GM12878 (cell line): Measurements from ENCODE around the gene RNF152. TPM values are rescaled to one million over a fixed set of nuclear protein-coding genes. Genes with fewer than 3 reads are reported as not detected.

Experiments used
- ATAC-seq: fragments of 200-7000 bp; cut with Tn5 transposase; 3 replicates; pipeline ENCODE4 v1.9.1; 2020; ENCODE audit warnings: mild to moderate bottlenecking, moderate library complexity
- BruUV-seq: library from RNA; stranded (reverse); fragments of 400-500 nt; replicated peaks from 2 replicates; lab custom pipeline; 2021; lab: Mats Ljungman, UMichigan
- CTCF ChIA-PET: fragments of 300-600 bp; sonication (Branson Sonifier 250); formaldehyde crosslinking; extraction: SDS; loops from one replicate; lab custom pipeline; 2021; ENCODE audit warnings: inconsistent platforms; lab: Yijun Ruan, JAX
- POLR2A ChIA-PET: fragments of 350-600 bp; formaldehyde crosslinking; extraction: SDS; loops from one replicate; lab custom pipeline; 2021; ENCODE audit warnings: inconsistent platforms; lab: Charles Lee
- RAD21 ChIA-PET: fragments of 300-600 bp; sonication (Branson Sonifier 250); formaldehyde crosslinking; loops from one replicate; lab custom pipeline; 2023; ENCODE audit warnings: antibody characterized with exemption; ENCODE audit not compliant: unreplicated experiment; lab: Charles Lee
- SMC1A ChIA-PET: fragments of 300-600 bp; sonication (Branson Sonifier 250); formaldehyde crosslinking; loops from one replicate; lab custom pipeline; 2023; ENCODE audit not compliant: unreplicated experiment, uncharacterized antibody; lab: Charles Lee
- DNase-seq: peaks from one replicate; pipeline ENCODE4 v3.0.0-alpha.2; 2011; ENCODE audit warnings: low read depth, low spot score
- FAIRE-seq: peaks from 3 replicates; lab custom pipeline; 2011; peaks lifted over from hg19 to GRCh38; lab: Jason Lieb, UNC
- H2AFZ ChIP-seq: 2 replicates; pipeline ENCODE4 v1.6.0; 2011; ENCODE audit warnings: low read depth, low read length, control low read depth; ENCODE audit not compliant: control insufficient read depth
- H3K27ac ChIP-seq: 2 replicates; pipeline ENCODE4 v1.5.1; 2011; ENCODE audit warnings: control low read depth; ENCODE audit not compliant: control insufficient read depth, insufficient read depth
- H3K27me3 ChIP-seq, 2 experiments: replicated peaks in 1 of 2; 2 replicates each; pipeline versions ENCODE4 v1.6.0 to v1.6.1; 2011; ENCODE audit warnings: low read length in 1 of 2; ENCODE audit not compliant: control insufficient read depth in 2 of 2, insufficient read depth in 2 of 2
- H3K36me3 ChIP-seq, 2 experiments: 2 replicates each; pipeline ENCODE4 v1.5.1; 2011; ENCODE audit warnings: low read length in 1 of 2; ENCODE audit not compliant: control insufficient read depth in 2 of 2, insufficient read depth in 2 of 2
- H3K4me1 ChIP-seq: 2 replicates; pipeline ENCODE4 v1.6.1; 2011; ENCODE audit warnings: mild to moderate bottlenecking, low read length, moderate library complexity, mixed read lengths; ENCODE audit not compliant: control insufficient read depth, insufficient read depth
- H3K4me2 ChIP-seq: 2 replicates; pipeline ENCODE4 v1.6.0; 2011; ENCODE audit warnings: control low read depth; ENCODE audit not compliant: control insufficient read depth, insufficient read depth
- H3K4me3 ChIP-seq: fragments of 200-600 bp; sonication (generic); 2 replicates; pipeline ENCODE4 v1.5.1; 2016
- H3K79me2 ChIP-seq: 2 replicates; pipeline ENCODE4 v1.6.0; 2011; ENCODE audit warnings: low read length; ENCODE audit not compliant: control insufficient read depth, insufficient read depth
- H3K9ac ChIP-seq: 2 replicates; pipeline ENCODE4 v1.8.0; 2011; ENCODE audit warnings: low read length, control low read depth, mixed read lengths; ENCODE audit not compliant: control insufficient read depth, insufficient read depth
- H3K9me3 ChIP-seq: replicated peaks from 3 replicates; pipeline ENCODE4 v1.5.1; 2011; ENCODE audit warnings: mild to moderate bottlenecking, low read length; ENCODE audit not compliant: control insufficient read depth, insufficient read depth
- H4K20me1 ChIP-seq: 2 replicates; pipeline ENCODE4 v1.6.0; 2011; ENCODE audit not compliant: control insufficient read depth, insufficient read depth
- ATF7 ChIP-seq: fragments of 450-650 bp; IDR thresholded peaks from 2 replicates; pipeline ENCODE4 v1.6.1; 2016; ENCODE audit warnings: low read depth, mild to moderate bottlenecking
- BHLHE40 ChIP-seq, 2 experiments: fragments of 450-650 bp in 1 of 2; IDR thresholded peaks; 2 replicates each; pipeline ENCODE4 v1.6.1; 2011 to 2017; ENCODE audit warnings: low read depth in 2 of 2, borderline replicate concordance in 1 of 2, improper control_type of control experiment in 1 of 2, low read length in 1 of 2, mild to moderate bottlenecking in 1 of 2
- IKZF2 ChIP-seq, 2 experiments: fragments of 450-650 bp; IDR thresholded peaks; 2 replicates each; pipeline ENCODE4 v1.6.1; 2017; ENCODE audit warnings: mild to moderate bottlenecking in 2 of 2, moderate library complexity in 2 of 2
- KDM1A ChIP-seq: fragments of 200-600 bp; sonication (generic); IDR thresholded peaks from 2 replicates; pipeline ENCODE4 v1.6.1; 2016; ENCODE audit warnings: borderline replicate concordance
- PAX5 ChIP-seq: IDR thresholded peaks from 2 replicates; pipeline ENCODE4 v1.6.1; 2011; ENCODE audit warnings: low read depth, low read length, borderline replicate concordance
- SPI1 ChIP-seq: IDR thresholded peaks from 2 replicates; pipeline ENCODE4 v1.6.1; 2011; ENCODE audit warnings: low read depth, mild to moderate bottlenecking, low read length, moderate library complexity, borderline replicate concordance; ENCODE audit not compliant: insufficient read depth
- SRF ChIP-seq, 2 experiments: IDR thresholded peaks; 2 replicates each; pipeline ENCODE4 v1.6.1; 2011; ENCODE audit warnings: low read depth in 2 of 2, low read length in 2 of 2, mild to moderate bottlenecking in 1 of 2, moderate library complexity in 1 of 2
- WRNIP1 ChIP-seq: IDR thresholded peaks from 2 replicates; pipeline ENCODE4 v1.6.1; 2011; ENCODE audit warnings: low read depth, low read length, improper control_type of control experiment, borderline replicate concordance
- ZBED1 ChIP-seq: IDR thresholded peaks from 2 replicates; pipeline ENCODE4 v1.6.1; 2016; ENCODE audit warnings: borderline replicate concordance
- WGBS: methylation state at CpG from one replicate; pipeline ENCODE4 v1.1.6; 2016; ENCODE audit warnings: low lambda C conversion rate; ENCODE audit not compliant: insufficient replicate concordance, insufficient coverage; ENCODE audit errors: missing lambda C conversion rate; 5-methylcytosine and 5-hydroxymethylcytosine counted together
- in situ Hi-C: fragments of 300-500 bp; cut with MboI; formaldehyde crosslinking; loops from 9 replicates; pipeline ENCODE4 v1.14.3; 2018; ENCODE audit warnings: mixed read lengths
- intact Hi-C: fragments of 100-400 bp; cut with micrococcal nuclease; formaldehyde crosslinking; loops from one replicate; pipeline ENCODE4 v1.14.2; 2022; ENCODE audit not compliant: unreplicated experiment
- polyA plus RNA-seq, 11 experiments: library from polyadenylated mRNA; depleted of rRNA in 4 of 11; unstranded in 6 of 11; stranded (reverse) in 5 of 11; fragments of >200 nt; fragmentation: Nextera tagmentation in 4 of 11; fragmentation: Illumina TruSeq in 1 of 11; extraction: Ambion mirVana in 4 of 11; extraction: Trizol in 1 of 11; gene quantifications; 1 replicate in 1 of 11; 2 replicates in 10 of 11; pipeline versions ENCODE4 v1.2.1 to v1.2.3, GENCODE V29; 2011 to 2016; ENCODE audit warnings: inconsistent platforms in 2 of 11, missing spikeins in 2 of 11, low read depth in 1 of 11
- total RNA-seq, 4 experiments: library from RNA; depleted of rRNA in 3 of 4; stranded (reverse); fragments of >200 nt in 3 of 4; fragmentation: Illumina TruSeq in 1 of 4; extraction: Trizol in 1 of 4; gene quantifications; 2 replicates each; pipeline versions ENCODE4 v1.2.1 to v1.2.3, GENCODE V29; 2013 to 2021
- TF ChIP-seq, protein P1 (sequence below): fragments of 450-650 bp; IDR thresholded peaks from 2 replicates; pipeline ENCODE4 v1.6.1; 2017; ENCODE audit warnings: mild to moderate bottlenecking, low read depth, inconsistent platforms; ENCODE audit not compliant: poor library complexity, severe bottlenecking
- TF ChIP-seq, protein P2 (sequence below), 3 experiments: IDR thresholded peaks in 2 of 3; conservative IDR thresholded peaks in 1 of 3; 2 replicates each; pipeline ENCODE4 v1.5.1; 2011; ENCODE audit warnings: low read depth in 3 of 3, low read length in 3 of 3, mild to moderate bottlenecking in 3 of 3, control low read depth in 2 of 3, moderate library complexity in 2 of 3, inconsistent platforms in 1 of 3, mixed read lengths in 1 of 3; ENCODE audit not compliant: control insufficient read depth in 2 of 3, insufficient read depth in 1 of 3; ENCODE audit errors: extremely low read depth in 1 of 3

Gene RNF152
- total and polyA plus RNA-seq, 10 of the 15 experiments (the other 5 are each of a cell fraction or from before 2014, with no cell fraction given), result under 0.01 to 0.07 (median 0.03) TPM; not detected in 7

DNA sequence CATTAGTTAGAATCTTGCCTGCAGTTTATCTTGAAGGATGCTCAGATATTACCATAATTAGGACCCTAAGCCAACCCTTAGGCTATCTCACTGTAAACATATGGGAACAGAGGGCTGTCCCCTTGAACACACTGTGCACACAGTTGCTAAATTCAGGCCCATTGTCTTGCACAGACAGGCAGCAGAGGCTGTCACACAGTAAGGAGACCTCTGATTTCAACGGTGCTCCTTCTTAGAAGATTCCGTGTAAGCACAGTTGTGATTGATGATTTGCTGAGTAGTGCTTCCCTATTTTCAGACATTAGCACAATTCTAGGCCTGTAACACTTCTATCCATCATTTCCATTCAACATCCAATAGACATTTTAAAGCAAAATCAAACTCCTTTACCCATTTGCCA is 108.0 kb downstream of the RNF152 start:
- SMC1A ChIA-PET, result interaction anchor here (1.1 kb wide), 1 partner anchor 11 kb away, joined by 3 read pairs; no protein-coding TSS in a partner anchor
- CTCF ChIA-PET, result no interaction called here
- Histone ChIP-seq H3K4me1 (no peaks in the 10 kb centered on the region), H2AFZ (no peak overlapping the region), H3K27ac (no peak overlapping the region), H3K36me3 (no peaks in the 10 kb centered on the region), H4K20me1 (no peaks in the 10 kb centered on the region), H3K9me3 (no peaks in the 10 kb centered on the region; the same call in 2 of the 3 replicates), H3K9ac (no peak overlapping the region), H3K4me2 (no peak overlapping the region), H3K4me3 (no peak overlapping the region), H3K27me3 (no peaks in the 10 kb centered on the region), H3K79me2 (no peaks in the 10 kb centered on the region)
- in situ Hi-C loops, result no loop called here
- FAIRE-seq (no peak), ATAC-seq (no peak), DNase-seq (no peak)
- RAD21 ChIA-PET, result no interaction called here
- no TSS peak for BruUV-seq
- intact Hi-C loops, result no loop called here
- TF ChIP-seq, protein P1, sequence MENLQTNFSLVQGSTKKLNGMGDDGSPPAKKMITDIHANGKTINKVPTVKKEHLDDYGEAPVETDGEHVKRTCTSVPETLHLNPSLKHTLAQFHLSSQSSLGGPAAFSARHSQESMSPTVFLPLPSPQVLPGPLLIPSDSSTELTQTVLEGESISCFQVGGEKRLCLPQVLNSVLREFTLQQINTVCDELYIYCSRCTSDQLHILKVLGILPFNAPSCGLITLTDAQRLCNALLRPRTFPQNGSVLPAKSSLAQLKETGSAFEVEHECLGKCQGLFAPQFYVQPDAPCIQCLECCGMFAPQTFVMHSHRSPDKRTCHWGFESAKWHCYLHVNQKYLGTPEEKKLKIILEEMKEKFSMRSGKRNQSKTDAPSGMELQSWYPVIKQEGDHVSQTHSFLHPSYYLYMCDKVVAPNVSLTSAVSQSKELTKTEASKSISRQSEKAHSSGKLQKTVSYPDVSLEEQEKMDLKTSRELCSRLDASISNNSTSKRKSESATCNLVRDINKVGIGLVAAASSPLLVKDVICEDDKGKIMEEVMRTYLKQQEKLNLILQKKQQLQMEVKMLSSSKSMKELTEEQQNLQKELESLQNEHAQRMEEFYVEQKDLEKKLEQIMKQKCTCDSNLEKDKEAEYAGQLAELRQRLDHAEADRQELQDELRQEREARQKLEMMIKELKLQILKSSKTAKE, result no peak
- WGBS, result 0% methylated on average over 2 of the region's 2 CpGs
- POLR2A ChIA-PET, result no interaction called here

DNA sequence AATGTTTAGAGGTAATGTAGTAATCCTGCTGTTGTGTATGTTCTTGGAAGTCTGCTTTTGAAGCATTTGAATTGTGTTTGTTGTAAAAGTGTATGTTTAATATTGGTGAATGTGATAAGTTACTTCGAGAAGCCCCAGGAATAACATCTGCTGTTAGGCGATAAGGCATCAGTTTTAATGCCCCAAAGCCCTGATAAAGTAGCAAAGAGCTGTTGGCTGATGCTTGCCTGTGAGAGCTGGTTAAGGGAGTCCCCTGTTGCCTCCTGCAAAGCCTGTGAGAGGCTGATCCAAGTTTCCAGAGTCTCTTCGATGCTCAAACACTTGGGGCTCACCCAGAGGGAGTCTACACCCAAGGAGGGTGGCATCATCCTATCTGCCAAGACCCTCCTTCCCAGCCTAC is 110.3 kb downstream of the RNF152 start:
- H3K27me3 ChIP-seq, result no peaks in the 10 kb centered on the region
- H2AFZ ChIP-seq, result no peak overlapping the region
- WGBS, result 26% methylated on average over 3 of the region's 3 CpGs
- no peaks in the 10 kb centered on the region for H3K79me2 ChIP-seq
- no peak overlapping the region for H3K27ac ChIP-seq
- FAIRE-seq (no peak), DNase-seq (no peak), ATAC-seq (no peak)
- SMC1A ChIA-PET, result no interaction called here
- in situ Hi-C loops (no loop called here), intact Hi-C loops (no loop called here)
- H3K4me2 ChIP-seq, result no peak overlapping the region
- no peak overlapping the region for H3K9ac ChIP-seq
- H3K4me3 ChIP-seq, result no peak overlapping the region
- BruUV-seq, result no TSS peak
- no peaks in the 10 kb centered on the region; the same call in 2 of the 3 replicates for H3K9me3 ChIP-seq
- TF ChIP-seq ATF7 (no peak), SPI1 (no peak), ZBED1 (no peak), WRNIP1 (no peak), PAX5 (no peak), IKZF2 (IDR thresholded peaks at IDR 0.05) (no peak), KDM1A (no peak), SRF (IDR thresholded peaks at IDR 0.05; ENCODE audit: low read depth in 2 of 2, low read length in 2 of 2) (no peak), BHLHE40 (IDR thresholded peaks at IDR 0.05; ENCODE audit: borderline replicate concordance in 1 of 2, low read depth in 2 of 2, low read length in 1 of 2) (no peak)
- TF ChIP-seq, protein P2, sequence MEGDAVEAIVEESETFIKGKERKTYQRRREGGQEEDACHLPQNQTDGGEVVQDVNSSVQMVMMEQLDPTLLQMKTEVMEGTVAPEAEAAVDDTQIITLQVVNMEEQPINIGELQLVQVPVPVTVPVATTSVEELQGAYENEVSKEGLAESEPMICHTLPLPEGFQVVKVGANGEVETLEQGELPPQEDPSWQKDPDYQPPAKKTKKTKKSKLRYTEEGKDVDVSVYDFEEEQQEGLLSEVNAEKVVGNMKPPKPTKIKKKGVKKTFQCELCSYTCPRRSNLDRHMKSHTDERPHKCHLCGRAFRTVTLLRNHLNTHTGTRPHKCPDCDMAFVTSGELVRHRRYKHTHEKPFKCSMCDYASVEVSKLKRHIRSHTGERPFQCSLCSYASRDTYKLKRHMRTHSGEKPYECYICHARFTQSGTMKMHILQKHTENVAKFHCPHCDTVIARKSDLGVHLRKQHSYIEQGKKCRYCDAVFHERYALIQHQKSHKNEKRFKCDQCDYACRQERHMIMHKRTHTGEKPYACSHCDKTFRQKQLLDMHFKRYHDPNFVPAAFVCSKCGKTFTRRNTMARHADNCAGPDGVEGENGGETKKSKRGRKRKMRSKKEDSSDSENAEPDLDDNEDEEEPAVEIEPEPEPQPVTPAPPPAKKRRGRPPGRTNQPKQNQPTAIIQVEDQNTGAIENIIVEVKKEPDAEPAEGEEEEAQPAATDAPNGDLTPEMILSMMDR (IDR thresholded peaks at IDR 0.05 in 2 of 3, conservative IDR thresholded peaks at IDR 0.05 in 1 of 3; ENCODE audit: control insufficient read depth in 2 of 3, extremely low read depth in 1 of 3, insufficient read depth in 1 of 3, low read depth in 3 of 3, low read length in 3 of 3), result no peak
- no peaks in the 10 kb centered on the region for H3K4me1 ChIP-seq
- no peaks in the 10 kb centered on the region for H4K20me1 ChIP-seq
- H3K36me3 ChIP-seq, result no peaks in the 10 kb centered on the region
- RAD21 ChIA-PET, result no interaction called here
- POLR2A ChIA-PET, result no interaction called here
- CTCF ChIA-PET, result no interaction called here
